NB4 (cell line): ENCODE data around the gene MX1.

Experiments
- CTCF ChIP-seq: IDR thresholded peaks from one replicate; pipeline ENCODE4 v1.5.1; 2012; ENCODE audit warnings: low read depth, low read length
- MAX ChIP-seq: IDR thresholded peaks from 2 replicates; pipeline ENCODE4 v1.6.1; 2011; ENCODE audit warnings: low read depth, low read length

- TF ChIP-seq CTCF (no peak), MAX (no peak)
Observed at GRCh38 chr21:41441546-41441945, 15.5 kb downstream of the MX1 start.
